ENCODE results near the gene ANGPT4.

ANGPT4 gene

DNA sequence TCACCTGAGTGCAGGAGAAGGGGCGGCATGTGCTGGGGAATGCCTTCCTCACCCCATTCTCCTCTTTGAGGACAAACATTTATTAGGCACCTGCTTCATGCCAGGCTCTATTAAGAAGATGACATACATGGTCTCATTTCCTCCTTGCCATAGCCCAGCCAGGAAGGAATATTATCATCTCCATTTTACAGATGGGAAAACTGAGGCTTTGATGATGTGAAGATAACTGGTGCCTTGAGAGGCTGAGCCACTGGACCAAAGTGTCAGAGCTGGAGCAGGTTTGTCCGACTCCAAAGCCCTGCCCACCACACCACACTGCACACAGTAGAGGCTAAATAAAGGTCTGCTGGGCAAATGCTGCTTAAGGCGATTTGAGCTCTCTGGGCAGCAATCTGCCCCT, 45.4 kb downstream of the ANGPT4 start:
- TF ChIP-seq, protein P1, sequence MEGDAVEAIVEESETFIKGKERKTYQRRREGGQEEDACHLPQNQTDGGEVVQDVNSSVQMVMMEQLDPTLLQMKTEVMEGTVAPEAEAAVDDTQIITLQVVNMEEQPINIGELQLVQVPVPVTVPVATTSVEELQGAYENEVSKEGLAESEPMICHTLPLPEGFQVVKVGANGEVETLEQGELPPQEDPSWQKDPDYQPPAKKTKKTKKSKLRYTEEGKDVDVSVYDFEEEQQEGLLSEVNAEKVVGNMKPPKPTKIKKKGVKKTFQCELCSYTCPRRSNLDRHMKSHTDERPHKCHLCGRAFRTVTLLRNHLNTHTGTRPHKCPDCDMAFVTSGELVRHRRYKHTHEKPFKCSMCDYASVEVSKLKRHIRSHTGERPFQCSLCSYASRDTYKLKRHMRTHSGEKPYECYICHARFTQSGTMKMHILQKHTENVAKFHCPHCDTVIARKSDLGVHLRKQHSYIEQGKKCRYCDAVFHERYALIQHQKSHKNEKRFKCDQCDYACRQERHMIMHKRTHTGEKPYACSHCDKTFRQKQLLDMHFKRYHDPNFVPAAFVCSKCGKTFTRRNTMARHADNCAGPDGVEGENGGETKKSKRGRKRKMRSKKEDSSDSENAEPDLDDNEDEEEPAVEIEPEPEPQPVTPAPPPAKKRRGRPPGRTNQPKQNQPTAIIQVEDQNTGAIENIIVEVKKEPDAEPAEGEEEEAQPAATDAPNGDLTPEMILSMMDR (IDR thresholded peaks at IDR 0.05; ENCODE audit: insufficient read depth, low read length, missing control alignments), result no peak
- CTCF ChIA-PET, result no interaction called here
- no peak for DNase-seq (ENCODE audit: low read depth, low spot score)
- no peak overlapping the region for H3K4me3 ChIP-seq (ENCODE audit: low read depth, low read length)
- POLR2A ChIA-PET, result no interaction called here

DNA sequence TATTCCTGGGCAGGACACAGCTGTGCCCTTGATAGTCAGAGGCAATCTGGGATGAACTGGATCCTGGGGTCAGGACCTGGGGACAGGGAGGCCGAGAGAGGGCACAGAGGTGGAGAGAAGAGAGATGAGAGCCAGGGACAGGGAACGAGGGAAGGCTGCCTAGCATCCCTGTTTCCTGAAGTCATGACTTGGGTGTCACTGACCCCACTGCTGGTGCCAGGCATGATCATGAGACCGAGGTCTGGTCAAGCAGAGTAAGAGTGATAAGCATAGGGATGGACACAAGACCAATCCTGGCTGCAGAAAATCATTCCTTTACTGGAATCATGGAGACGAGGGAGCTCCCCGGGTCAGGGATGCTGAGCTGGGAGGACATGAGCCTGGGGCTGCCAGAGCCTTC, 46.5 kb downstream of the ANGPT4 start:
- H3K4me3 ChIP-seq (ENCODE audit: low read depth, low read length), result no peak overlapping the region
- ChIA-PET CTCF (no interaction called here), POLR2A (no interaction called here)
- no peak for DNase-seq (ENCODE audit: low read depth, low spot score)
- TF ChIP-seq, protein P1 (IDR thresholded peaks at IDR 0.05; ENCODE audit: insufficient read depth, low read length, missing control alignments), result no peak

DNA sequence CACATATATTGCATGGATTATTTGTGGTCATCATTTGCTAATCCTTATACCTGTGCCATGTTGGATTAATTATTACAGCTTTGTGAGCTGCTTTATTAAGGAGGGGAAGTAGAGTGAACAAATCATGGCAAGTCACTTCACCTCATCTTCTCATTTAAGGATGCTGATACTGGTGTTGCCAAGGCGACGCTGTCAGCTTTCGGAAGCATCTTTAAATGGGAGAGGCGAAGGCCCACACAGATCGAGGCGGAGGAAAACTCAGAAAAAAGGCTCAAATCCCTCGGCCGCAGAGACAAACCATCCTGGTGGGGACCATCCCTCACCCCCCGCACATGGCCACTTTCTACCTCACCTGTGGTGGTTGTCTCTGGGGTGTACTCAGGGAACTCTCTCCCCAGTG, 47.9 kb downstream of the ANGPT4 start:
- H3K4me3 ChIP-seq (ENCODE audit: low read depth, low read length), result no peak overlapping the region
- DNase-seq (ENCODE audit: low read depth, low spot score), result no peak
- ChIA-PET POLR2A (no interaction called here), CTCF (no interaction called here)
- TF ChIP-seq, protein P1 (IDR thresholded peaks at IDR 0.05; ENCODE audit: insufficient read depth, low read length, missing control alignments), result no peak

DNA sequence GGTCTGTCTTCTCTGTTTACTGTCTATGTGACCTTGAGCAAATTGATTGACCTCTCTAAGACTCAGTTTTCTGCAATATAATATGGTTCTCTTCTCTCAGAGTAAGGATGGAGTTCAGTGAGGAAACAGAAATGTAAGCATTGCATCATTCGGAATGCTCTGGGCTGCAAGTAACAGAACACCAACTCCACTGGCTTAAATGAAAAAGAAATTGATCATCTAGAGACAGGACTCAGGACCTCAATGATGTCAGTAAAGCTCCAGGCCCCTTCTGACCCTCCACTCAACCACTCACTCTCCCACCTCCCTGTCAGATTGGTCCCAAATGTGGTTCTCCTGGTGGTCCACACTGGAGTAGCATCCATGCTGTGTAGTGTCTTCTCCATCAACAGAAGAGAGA, 50.7 kb downstream of the ANGPT4 start:
- ChIA-PET CTCF (no interaction called here), POLR2A (no interaction called here)
- no peak for DNase-seq (ENCODE audit: low read depth, low spot score)
- TF ChIP-seq, protein P1 (IDR thresholded peaks at IDR 0.05; ENCODE audit: insufficient read depth, low read length, missing control alignments), result no peak
- H3K4me3 ChIP-seq (ENCODE audit: low read depth, low read length), result no peak overlapping the region

DNA sequence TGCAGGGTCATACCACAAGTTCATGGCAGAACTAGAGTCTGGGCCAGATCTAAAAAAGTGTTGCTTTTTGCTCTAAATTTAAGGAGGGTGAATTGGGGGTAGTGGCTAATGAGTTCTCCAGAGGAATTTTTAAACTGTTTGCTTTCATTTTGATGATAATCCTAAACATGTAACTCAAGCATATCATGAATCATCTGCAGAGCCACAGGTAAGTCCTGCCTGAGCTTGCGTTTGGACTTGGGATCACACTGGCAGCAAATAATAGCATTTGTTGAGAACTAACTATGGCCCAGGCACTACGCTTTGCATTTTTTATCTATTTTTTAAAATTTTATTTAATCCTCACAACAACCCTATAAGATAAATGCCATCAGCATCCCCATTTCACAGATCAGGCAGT, 55.2 kb downstream of the ANGPT4 start:
- DNase-seq (ENCODE audit: low read depth, low spot score), result no peak
- TF ChIP-seq, protein P1 (IDR thresholded peaks at IDR 0.05; ENCODE audit: insufficient read depth, low read length, missing control alignments), result no peak
- H3K4me3 ChIP-seq (ENCODE audit: low read depth, low read length), result no peak overlapping the region
- ChIA-PET POLR2A (no interaction called here), CTCF (no interaction called here)

DNA sequence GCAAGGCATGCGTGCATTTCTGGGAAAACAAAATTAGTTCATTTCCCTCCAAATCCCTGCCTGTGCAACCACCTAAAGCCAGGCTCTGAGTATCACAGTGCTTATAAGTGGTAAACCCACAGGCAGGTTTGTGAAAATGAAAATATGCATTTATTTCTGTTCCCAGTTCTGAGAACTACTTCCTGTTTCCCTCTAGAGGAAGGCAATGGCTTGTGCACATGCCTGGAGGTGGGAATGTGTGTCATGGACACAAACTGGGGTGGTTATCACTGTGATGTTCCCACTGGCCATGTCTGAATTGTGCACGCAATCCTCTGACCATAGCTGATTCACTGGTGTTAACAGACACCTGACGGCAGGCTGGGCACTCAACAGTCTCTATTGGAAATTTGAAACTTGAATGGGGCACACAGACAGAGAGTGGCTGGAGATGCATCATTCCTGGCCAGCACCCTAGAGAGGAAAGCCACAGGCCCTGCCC, 56.3 kb downstream of the ANGPT4 start:
- no peak overlapping the region for H3K4me3 ChIP-seq (ENCODE audit: low read depth, low read length)
- POLR2A ChIA-PET, result no interaction called here
- no peak for DNase-seq (ENCODE audit: low read depth, low spot score)
- CTCF ChIA-PET, result no interaction called here
- TF ChIP-seq, protein P1 (IDR thresholded peaks at IDR 0.05; ENCODE audit: insufficient read depth, low read length, missing control alignments), result no peak
